Skeletal muscle cell (primary cell): Measurements from ENCODE around the gene ADRB2.

Source experiments
- DNase-seq: peaks from one replicate; pipeline ENCODE4 v3.0.0-alpha.2; 2010; ENCODE audit warnings: low read depth
- H3K4me3 ChIP-seq: 2 replicates; pipeline ENCODE4 v1.5.1; 2011; ENCODE audit warnings: low read depth, mild to moderate bottlenecking, control low read depth, low read length, moderate library complexity

The ADRB2 gene

DNA sequence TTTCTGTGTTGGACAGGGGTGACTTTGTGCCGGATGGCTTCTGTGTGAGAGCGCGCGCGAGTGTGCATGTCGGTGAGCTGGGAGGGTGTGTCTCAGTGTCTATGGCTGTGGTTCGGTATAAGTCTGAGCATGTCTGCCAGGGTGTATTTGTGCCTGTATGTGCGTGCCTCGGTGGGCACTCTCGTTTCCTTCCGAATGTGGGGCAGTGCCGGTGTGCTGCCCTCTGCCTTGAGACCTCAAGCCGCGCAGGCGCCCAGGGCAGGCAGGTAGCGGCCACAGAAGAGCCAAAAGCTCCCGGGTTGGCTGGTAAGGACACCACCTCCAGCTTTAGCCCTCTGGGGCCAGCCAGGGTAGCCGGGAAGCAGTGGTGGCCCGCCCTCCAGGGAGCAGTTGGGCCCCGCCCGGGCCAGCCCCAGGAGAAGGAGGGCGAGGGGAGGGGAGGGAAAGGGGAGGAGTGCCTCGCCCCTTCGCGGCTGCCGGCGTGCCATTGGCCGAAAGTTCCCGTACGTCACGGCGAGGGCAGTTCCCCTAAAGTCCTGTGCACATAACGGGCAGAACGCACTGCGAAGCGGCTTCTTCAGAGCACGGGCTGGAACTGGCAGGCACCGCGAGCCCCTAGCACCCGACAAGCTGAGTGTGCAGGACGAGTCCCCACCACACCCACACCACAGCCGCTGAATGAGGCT is at the start of gene ADRB2:
TSS of gene ADRB2 (plus strand) at position 559 of the 686 bp plus-strand sequence. CDS start 221 bp downstream, outside the sequence.
- peak; percentile 51 for DNase-seq
- H3K4me3 ChIP-seq = peak within 1 kb of the TSS; percentile 72

DNA sequence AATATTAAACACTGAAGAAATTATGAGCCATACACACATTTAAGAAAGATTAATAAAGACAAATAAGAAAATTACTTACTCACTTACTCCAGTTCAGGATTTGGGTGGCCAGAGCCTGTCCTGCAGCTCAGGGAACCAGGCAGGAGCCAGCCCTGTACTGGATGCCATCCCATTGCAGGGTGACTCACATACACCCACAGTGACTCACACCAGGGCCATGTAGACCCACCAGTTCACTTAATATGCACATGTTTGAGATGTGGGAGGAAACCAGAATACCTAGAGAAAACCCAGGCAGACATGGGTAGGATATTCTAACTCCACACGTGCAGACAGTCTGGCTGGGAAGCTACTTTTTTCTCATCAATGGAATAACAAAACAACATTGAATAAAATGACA is 49.6 kb upstream of the ADRB2 start:
- peak; percentile 56 for DNase-seq

DNA sequence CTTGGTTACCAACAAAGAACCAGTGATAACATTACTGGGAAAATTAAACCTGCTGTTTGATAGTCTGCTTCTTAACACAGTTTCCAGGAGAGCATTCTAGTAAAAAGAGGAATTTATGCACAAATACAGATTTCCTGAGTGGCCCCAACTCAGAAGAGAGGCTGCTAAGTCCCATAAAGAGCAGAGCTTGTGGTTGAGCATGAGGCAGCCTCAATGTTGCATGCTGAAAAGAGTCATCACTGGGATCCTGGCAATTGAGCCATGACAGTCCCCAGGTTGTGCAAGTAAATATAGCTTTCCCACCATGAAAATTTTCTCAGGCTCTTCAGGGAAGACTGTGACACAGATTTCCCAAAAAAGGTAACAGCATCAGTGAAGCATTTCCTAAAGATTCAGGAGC is 47.5 kb upstream of the ADRB2 start:
- H3K4me3 ChIP-seq = no peak overlapping the region
- DNase-seq = no peak

More for the DNA sequence above, 49.6 kb upstream of the ADRB2 start:
- H3K4me3 ChIP-seq = no peak overlapping the region

DNA sequence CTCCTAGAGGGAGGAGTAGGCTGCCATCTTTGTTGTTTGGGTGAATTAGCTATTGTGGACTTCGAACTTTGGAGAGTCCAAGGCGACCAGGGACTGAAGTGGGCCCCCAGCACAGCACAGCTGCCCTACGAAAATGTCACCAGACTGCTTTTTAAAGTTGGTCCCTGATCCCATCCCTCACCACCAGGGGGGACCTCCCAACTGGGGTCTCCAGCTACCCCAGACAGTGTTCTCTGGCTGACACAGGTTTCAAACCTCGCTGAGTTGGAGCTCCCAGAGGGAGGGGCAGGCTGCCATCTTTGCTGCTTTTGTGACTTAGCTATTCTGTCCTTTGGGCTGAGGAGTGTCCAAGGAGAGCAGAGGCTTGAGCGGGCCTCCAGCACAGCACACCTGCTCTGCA is 45.7 kb upstream of the ADRB2 start:
- no peak for DNase-seq
- no peak overlapping the region for H3K4me3 ChIP-seq

DNA sequence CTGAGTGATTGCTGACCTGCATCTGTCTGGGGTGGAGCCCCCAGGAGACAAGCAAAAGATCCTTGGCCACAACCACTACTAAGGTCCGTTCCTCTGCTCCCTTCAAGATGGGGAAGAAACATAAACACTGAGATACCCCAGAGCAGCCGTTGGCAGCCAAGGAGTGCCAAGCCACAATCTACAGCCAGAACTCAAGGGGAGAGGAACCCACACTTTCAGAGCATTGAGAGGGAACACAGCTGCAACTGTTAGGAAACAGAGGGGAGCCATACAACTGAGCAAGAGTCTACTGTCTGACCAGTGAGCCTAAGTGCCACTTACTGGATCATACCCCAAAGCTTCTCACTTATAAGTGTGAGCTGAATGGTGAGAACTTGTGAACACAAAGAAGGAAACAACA is 44.6 kb upstream of the ADRB2 start:
- no peak overlapping the region for H3K4me3 ChIP-seq
- DNase-seq = no peak

DNA sequence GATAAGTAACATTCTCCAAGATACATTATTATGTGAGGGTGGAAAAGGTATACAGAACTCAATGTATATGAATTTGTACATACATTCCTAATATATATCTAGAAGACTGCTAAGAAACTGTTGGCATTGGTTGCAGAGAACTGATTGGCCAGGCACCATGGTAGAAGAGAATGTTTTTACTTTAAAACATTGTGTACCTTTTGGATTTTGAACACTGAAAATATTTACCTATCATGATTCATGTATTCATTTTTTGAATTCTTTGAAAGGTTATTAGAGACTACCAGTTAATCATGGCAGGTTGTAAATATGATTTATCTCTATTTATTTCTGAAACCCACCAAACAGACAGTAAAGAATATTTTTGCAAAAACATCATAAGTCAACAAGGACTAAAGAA is 41.2 kb upstream of the ADRB2 start:
- no peak for DNase-seq
- H3K4me3 ChIP-seq = no peak overlapping the region

DNA sequence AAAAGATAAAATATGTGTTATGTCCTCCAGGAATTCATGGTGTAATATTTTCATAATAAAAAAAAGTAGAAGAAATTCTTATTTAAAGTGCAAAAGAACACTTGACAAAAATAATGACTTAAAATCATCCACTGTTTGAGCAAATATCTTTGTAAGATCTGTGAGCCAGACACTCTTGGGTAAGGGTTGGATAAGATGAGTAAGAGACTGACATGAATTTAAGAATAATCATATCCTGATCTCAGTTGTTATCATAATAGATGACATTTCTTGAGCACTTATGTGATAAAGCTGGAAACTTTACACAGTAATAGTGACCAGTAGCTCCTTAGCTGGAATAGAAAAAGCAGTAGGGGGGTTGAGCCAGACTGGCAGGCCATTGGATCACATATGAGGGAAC is 40.0 kb upstream of the ADRB2 start:
- no peak for DNase-seq
- no peak overlapping the region for H3K4me3 ChIP-seq

DNA sequence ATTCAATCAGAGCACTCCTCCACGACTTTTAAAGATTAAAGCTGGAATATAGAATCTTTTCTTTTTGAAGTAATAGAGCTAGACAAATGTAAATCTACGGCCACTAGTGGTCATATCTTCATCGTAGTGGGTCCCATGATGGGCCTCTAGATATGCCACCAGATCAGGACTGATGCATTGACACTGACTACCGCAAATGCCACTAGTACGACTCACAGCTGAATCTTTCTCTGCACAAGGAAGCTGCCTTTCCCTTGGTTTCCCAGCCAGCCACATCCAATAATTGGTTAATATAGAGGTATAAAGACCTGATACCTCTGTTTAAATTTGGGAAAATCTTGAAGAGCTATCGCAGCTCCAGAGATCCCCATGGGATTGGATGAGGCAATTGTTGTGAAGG is 37.8 kb upstream of the ADRB2 start:
- no peak overlapping the region for H3K4me3 ChIP-seq
- DNase-seq = no peak

DNA sequence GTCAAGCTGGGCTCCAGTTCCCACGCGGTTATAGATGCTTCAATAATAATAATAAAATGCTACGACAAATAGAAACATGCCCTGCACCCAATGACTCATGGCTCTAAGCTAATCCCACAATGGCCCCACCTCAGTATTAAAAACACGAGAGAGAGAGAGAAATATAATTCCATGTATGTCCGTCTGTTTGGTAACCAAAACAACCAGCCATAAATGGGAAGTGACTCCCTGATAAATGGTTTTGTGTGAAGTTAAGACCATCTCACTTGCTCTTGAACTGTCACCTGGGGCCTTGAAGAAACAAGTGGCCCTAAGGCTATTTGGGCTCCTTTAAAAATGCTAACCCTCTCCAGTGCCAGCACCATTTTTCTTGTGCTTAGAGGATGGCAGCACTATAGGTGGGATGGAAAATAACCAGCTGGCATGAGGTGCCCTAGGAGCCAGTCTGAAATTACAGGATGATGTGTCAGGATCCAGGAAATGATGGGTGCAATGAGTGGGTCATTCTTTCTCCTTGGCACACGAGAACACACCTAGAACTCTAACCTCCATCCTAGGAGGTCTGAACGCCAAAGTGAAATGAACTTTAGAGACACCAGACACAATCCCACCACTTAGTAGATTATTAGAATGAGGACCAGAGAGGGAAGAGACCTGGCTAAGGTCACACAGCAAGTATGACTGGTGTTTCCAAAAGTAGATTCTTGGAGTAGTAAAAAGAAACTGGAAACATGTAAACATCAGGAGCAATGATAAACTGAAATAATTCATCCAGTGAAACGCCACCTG is 35.7 kb upstream of the ADRB2 start:
- no peak for DNase-seq
- no peak overlapping the region for H3K4me3 ChIP-seq

DNA sequence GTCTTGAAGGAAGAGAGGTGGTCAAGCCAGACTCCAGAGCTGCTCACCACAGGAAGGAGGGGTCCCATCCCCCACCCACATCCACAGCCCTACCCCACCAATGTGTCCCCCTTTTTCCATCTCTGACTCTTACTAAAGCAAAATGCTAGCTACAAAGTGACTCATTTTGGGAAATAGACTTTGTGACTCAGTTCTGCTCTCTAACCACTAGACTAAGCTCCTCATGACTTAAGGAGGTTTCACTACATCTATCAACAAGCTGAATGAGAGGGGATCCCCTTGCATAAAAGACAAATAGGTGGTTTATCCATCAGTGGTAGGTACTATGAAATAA is 35.1 kb upstream of the ADRB2 start:
- DNase-seq = no peak
- no peak overlapping the region for H3K4me3 ChIP-seq

DNA sequence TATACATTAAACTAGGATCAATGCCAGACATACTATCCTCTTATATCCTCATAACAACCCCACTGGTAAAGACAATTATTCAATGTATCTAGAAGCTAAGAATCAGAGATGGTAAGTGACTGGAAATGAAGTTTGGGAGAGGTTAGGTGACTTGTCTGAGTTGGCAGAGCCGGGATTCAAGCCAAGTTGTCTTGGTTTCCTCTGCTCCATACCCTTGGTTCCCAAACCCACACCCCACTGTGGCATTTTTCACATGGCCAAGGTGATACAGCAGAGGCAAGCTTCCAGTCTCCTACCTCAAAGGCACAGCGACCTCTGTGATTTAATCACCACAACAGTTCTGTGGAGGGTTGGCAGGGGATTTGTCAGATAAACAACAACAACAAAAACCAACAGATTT is 34.7 kb upstream of the ADRB2 start:
- DNase-seq = no peak
- no peak overlapping the region for H3K4me3 ChIP-seq

DNA sequence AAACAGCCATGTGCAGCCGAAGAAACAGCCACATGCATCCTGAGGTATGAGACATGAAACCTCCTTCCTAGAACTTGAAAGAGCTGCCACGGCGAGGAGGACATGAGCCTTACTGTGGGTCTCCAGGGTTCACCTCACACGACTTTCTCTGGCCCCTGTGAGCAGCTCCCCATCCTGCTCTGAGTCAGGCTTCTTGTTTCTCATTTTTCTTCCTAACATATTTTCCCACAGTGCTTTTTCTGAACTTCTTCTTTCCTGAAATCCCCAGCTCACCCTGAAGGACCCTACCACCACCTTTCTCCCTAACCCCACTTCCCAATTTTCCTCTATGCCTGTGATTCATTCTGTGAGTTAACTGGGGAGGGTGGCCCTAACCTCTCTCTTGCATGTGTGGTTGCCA is 33.7 kb upstream of the ADRB2 start:
- DNase-seq = no peak
- no peak overlapping the region for H3K4me3 ChIP-seq

DNA sequence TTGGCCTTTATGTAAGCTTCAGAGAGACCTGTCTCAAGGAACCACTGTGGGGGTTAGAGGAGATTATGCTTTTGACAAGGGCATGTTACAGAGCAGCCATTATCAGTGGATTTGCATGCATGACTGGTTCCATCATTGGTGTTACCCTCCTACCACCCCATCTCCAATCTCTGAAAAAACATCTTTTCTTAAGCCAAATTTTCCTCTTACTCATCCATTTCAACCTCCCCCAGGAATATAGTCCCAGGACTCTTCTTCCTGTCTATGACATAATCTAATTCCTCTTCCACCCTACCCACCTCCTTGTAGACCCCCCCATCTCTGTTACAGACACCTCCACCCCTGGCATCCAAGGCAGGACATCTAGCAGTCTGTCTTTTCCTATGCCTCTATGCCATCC is 33.1 kb upstream of the ADRB2 start:
- H3K4me3 ChIP-seq = no peak overlapping the region
- DNase-seq = no peak

DNA sequence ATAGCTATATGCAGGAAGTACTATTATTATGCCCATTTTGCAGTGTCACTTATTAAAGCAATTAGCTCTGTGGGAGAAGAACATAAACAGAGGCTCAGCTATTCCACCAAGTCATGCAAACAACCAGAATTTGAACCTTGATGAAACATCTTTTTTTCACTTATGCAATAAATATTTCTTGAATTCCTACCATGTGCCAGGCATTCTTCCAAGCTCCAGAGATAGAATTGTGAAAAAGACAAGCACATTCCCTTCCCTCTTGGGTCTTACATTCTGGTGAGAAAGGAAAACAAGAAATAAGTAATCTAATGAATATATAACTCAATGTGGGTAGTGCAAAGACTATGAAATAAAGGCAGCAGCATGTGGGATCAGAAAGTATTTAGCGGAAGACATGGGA is 32.1 kb upstream of the ADRB2 start:
- no peak overlapping the region for H3K4me3 ChIP-seq
- no peak for DNase-seq

DNA sequence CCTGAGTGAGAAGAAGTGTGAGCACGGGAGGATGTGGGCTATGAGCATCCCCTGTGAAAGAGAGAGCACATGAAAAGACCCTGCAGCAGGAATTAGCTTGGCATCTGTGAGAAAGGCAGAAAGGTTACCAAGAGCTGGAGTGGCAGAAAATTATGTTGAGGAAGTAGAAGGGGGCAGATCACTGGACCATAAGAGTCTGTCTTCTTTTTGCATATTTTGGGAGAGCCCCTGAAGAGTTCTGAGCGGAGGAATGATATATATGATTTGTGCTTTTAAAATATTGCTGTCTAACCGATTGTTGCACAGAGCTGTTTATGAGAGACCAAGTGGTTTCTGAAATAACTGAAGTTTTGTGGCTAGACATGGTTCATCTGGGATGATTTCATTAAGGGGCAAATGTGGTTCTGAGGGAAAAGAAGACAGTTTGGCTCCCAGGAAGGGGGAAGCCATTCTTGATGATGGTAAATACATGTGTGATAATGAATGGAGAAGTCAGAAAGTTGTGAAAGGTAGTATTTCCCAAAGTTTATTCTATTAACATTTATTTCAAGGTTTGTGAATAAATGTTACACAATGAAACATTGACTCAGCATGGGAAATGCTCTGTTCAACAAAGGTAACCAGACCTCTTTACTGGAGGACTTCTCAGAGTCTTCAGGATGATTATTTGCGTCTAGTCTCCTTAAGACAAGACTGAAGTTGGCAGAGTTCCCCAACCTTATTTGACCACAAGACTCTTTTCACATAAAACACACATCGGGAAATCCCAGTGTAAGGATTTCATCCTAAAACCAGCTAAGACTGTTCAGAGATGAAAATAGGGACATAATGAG is 31.5 kb upstream of the ADRB2 start:
- DNase-seq = peak; percentile 86

DNA sequence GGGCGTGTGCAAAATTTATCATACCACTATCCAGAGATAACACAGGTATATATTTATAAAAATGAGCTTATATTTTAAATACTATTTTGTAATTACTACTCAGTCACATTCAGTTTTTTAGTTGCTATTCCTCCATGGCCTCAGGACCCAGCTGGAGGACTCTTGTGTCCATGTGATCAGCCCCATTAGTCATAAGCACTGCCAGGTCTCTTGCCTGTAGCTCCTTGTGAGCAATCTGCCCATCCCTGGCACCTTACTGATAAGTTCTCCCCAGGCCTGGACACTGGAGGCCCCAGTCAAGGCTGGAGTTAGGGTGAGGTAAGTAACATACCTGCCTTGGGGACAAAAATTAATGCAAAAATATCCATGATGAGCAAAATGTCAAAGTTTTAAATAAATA is 29.5 kb upstream of the ADRB2 start:
- H3K4me3 ChIP-seq = no peak overlapping the region
- DNase-seq = no peak

More for the DNA sequence above, 31.5 kb upstream of the ADRB2 start:
- H3K4me3 ChIP-seq = no peak overlapping the region

DNA sequence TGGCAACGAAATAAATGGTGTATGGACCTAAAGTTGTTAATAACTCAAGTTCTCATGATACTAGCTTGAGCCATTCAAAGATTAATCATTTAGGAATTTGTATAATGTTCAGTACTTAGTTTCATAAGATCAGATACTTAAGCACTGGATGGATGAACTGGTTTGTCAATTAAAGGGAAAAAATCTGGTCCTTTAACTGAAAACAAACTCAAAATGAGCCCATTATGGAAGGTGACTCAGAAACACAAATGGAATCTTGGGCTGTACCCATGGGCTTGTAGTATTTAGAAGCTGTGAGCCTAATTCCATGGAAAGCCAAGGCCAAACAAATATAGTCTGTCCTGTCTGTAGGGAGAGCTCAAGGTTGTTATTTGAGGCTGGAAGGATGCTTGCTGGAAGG is 27.6 kb upstream of the ADRB2 start:
- DNase-seq = no peak
- H3K4me3 ChIP-seq = no peak overlapping the region

DNA sequence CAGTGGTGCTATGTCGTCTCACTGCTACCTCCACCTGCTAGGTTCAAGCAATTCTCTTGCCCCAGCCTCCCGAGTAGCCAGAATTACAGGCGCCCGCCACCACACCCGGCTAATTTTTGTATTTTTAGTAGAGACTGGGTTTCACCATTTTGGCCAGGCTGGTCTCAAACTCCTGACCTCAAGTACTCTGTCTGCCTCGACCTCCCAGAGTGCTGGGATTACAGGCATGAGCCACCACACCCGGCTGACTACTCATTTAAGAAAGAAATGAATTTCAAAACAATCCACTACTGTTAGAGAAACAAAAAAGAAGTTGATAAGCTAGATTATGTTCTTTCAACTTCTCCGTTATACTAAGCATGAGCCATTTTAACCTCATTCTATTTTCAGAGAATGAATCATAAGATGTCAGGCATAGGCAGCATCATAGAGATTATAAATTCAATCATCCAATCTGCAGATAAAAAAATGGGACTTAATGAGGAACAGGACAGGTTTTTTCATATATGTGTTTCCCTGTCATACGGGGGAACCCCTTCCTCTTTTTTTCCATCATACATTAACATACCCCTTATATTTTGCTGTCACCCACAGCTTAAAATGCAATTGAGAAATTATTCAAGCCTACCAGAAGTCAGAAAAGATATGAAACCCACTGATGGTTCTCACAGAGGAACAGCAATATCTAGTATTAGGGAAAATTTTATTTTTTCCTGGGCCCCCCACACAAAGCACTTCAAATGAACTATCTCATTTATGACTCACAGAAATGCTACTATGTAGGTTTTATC is 26.5 kb upstream of the ADRB2 start:
- no peak overlapping the region for H3K4me3 ChIP-seq
- no peak for DNase-seq

DNA sequence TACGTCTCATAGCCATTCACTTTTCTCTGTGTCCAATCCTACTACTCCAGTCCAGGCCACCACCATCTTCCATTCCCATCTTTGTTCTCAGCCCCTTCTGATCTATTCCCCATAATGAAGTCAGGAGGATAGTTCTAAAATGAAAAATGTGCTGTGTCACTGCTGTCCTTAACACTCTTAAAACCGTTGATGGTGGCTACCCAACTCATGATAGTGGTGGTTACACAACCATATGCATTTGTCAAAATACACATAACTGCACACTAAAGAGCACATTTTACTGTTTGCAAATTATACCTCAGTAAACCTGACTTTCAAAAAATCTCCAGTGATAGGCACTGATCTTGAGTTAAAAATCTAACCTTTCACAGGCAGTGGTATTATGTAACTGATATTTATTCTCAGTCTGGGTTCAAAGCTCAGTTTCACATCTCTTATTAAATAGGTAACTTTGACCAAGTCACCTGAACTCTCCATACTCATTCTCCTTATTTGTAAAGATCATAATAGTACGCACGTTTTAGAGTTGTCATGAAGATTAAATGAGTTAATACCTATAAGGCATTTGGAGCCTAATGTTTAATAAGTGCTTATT is 24.6 kb upstream of the ADRB2 start:
- no peak for DNase-seq
- no peak overlapping the region for H3K4me3 ChIP-seq
